IMR-90 (cell line): ENCODE measurements around the gene LARGE2.

Experiments
- CEBPB ChIP-seq: IDR thresholded peaks from 2 replicates; pipeline ENCODE4 v1.6.1; 2012; ENCODE audit warnings: low read depth, low read length, improper control_type of control experiment
- FOS ChIP-seq: fragments of 150-350 bp; IDR thresholded peaks from 2 replicates; pipeline ENCODE4 v1.6.1; 2016; ENCODE audit warnings: low read depth, low read length
- MAFK ChIP-seq: IDR thresholded peaks from 2 replicates; pipeline ENCODE4 v1.6.1; 2012; ENCODE audit warnings: low read depth, low read length, improper control_type of control experiment
- MXI1 ChIP-seq: IDR thresholded peaks from 2 replicates; pipeline ENCODE4 v1.6.1; 2012; ENCODE audit warnings: low read depth, mild to moderate bottlenecking, low read length, moderate library complexity, borderline replicate concordance
- NFE2L2 ChIP-seq: fragments of 150-350 bp; IDR thresholded peaks from 2 replicates; pipeline ENCODE4 v1.6.1; 2016; ENCODE audit warnings: low read depth, mild to moderate bottlenecking, low read length
- POLR2A ChIP-seq: IDR thresholded peaks from 2 replicates; pipeline ENCODE4 v1.6.1; 2012; ENCODE audit warnings: mild to moderate bottlenecking, low read depth, low read length
- RAD21 ChIP-seq: IDR thresholded peaks from 2 replicates; pipeline ENCODE4 v1.6.1; 2012; ENCODE audit warnings: low read length, improper control_type of control experiment
- RCOR1 ChIP-seq: IDR thresholded peaks from 2 replicates; pipeline ENCODE4 v1.6.1; 2012; ENCODE audit warnings: mild to moderate bottlenecking, low read length, improper control_type of control experiment; ENCODE audit not compliant: insufficient replicate concordance
- RFX5 ChIP-seq: IDR thresholded peaks from 2 replicates; pipeline ENCODE4 v1.8.0; 2012; ENCODE audit warnings: low read depth, mild to moderate bottlenecking, low read length, moderate library complexity
- TF ChIP-seq, protein P1 (sequence below): fragments of 150-350 bp; IDR thresholded peaks from 2 replicates; pipeline ENCODE4 v1.6.1; 2016; ENCODE audit warnings: low read depth, mild to moderate bottlenecking, low read length, moderate library complexity, borderline replicate concordance
- TF ChIP-seq, protein P2 (sequence below): conservative IDR thresholded peaks from 2 replicates; pipeline ENCODE4 v1.5.1; 2012; ENCODE audit warnings: mild to moderate bottlenecking, low read depth, low read length, improper control_type of control experiment
- TF ChIP-seq, protein P3 (sequence below): fragments of 150-350 bp; IDR thresholded peaks from 2 replicates; pipeline ENCODE4 v1.6.1; 2017; ENCODE audit warnings: mild to moderate bottlenecking, antibody characterized with exemption, low read length, low read depth

DNA sequence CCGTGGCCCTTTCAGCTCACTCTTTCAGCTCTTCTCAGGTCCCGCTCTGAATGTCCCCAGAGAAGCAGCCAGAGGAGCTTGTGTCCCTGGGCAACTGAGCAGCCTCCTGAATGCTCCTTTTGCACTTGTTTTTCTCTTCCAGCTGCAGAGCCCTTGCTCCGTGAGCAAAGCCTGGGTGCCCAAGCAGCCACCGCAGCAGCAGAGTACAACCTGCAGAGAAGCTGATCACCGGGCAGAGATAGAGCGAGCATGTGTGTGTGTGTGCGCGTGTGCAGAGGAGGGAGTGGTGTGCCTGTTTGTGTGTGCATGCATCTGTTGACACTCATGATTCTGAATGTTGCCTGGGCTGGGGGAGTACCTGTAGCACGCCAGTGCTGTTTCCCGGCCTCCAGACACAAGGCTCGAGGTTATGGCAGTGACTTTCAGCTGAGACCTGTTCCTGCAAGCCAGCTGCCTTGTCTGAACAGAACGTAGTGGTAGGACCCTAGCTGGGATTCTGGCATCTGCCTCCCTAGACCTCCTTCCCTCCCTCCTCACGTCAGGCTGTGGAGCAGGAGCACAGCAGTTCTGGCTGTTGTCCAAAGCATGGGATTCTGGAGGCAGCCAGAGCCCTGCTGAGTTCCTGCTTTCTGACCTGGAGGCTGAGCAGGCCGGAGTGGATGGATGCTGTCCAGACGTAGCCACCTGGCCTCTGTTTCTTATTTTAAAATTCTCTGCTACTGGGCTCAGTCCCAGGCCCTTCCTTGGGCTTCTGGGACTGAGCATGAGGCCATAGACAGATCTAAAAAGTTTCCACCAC is 41.5 kb upstream of the LARGE2 start:
- TF ChIP-seq, protein P1, sequence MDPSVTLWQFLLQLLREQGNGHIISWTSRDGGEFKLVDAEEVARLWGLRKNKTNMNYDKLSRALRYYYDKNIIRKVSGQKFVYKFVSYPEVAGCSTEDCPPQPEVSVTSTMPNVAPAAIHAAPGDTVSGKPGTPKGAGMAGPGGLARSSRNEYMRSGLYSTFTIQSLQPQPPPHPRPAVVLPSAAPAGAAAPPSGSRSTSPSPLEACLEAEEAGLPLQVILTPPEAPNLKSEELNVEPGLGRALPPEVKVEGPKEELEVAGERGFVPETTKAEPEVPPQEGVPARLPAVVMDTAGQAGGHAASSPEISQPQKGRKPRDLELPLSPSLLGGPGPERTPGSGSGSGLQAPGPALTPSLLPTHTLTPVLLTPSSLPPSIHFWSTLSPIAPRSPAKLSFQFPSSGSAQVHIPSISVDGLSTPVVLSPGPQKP: no peak
- TF ChIP-seq, protein P2, sequence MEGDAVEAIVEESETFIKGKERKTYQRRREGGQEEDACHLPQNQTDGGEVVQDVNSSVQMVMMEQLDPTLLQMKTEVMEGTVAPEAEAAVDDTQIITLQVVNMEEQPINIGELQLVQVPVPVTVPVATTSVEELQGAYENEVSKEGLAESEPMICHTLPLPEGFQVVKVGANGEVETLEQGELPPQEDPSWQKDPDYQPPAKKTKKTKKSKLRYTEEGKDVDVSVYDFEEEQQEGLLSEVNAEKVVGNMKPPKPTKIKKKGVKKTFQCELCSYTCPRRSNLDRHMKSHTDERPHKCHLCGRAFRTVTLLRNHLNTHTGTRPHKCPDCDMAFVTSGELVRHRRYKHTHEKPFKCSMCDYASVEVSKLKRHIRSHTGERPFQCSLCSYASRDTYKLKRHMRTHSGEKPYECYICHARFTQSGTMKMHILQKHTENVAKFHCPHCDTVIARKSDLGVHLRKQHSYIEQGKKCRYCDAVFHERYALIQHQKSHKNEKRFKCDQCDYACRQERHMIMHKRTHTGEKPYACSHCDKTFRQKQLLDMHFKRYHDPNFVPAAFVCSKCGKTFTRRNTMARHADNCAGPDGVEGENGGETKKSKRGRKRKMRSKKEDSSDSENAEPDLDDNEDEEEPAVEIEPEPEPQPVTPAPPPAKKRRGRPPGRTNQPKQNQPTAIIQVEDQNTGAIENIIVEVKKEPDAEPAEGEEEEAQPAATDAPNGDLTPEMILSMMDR: no peak
- TF ChIP-seq NFE2L2 (no peak), RFX5 (no peak), POLR2A (no peak), RAD21 (no peak), CEBPB (no peak), MXI1 (no peak), MAFK (no peak), RCOR1 (no peak), FOS (no peak)
- TF ChIP-seq, protein P3, sequence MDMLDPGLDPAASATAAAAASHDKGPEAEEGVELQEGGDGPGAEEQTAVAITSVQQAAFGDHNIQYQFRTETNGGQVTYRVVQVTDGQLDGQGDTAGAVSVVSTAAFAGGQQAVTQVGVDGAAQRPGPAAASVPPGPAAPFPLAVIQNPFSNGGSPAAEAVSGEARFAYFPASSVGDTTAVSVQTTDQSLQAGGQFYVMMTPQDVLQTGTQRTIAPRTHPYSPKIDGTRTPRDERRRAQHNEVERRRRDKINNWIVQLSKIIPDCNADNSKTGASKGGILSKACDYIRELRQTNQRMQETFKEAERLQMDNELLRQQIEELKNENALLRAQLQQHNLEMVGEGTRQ: no peak
